ENCODE measurements around the gene PPFIBP1. TPM values are rescaled to one million over a fixed set of nuclear protein-coding genes. Genes with fewer than 3 reads are reported as not detected.

The PPFIBP1 gene
- total RNA-seq, 2 experiments from 2014 or later = 5.4 to 23.2 TPM

DNA sequence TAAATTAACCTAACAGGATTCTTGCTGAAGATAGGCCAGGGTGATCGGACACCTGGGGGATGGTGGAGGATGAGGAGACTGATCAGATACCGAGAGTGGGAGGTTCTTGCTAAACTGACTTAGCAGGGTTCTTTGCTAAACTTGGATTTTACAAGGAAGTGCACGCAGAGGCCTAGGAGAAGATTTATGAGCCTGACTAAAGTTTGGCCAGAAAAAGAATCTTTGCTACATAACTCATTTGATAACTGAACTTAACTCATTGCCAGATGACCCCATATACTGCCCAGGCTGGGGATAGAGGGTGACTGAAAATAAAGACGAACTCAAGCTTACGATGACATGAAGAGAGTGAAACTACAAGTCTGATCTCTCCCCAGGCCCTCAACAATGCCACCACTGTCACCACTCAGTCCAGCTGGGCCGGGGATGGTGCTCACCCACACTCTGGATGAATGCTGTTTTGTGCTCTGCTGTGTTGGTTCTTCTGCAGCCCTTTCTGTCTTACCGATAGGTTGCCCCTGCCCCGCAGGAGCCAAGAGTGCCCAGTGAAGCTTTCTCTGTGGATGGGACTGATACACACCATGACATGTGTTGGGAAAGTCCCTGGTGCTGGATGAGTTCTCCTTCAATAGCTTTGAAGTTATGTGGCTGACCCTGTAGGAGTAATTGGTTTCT, 29.0 kb downstream of the PPFIBP1 start:
- Mint-ChIP-seq H3K36me3 (no peaks in the 10 kb centered on the region), H3K27me3 (peaks cover 66% of the 10 kb centered on the region), H3K4me3 (no peak overlapping the region), H3K4me1 (peaks cover 9% of the 10 kb centered on the region), H3K27ac (no peak overlapping the region), H3K9me3 (ENCODE audit: low read depth) (no peaks in the 10 kb centered on the region)
- ATAC-seq (no peak), DNase-seq (no peak)
- CTCF ChIA-PET = interaction anchor here (1.1 to 1.5 kb wide), 2 partner anchors 9 to 18 kb away, joined by 3 read pairs; no protein-coding TSS in a partner anchor

DNA sequence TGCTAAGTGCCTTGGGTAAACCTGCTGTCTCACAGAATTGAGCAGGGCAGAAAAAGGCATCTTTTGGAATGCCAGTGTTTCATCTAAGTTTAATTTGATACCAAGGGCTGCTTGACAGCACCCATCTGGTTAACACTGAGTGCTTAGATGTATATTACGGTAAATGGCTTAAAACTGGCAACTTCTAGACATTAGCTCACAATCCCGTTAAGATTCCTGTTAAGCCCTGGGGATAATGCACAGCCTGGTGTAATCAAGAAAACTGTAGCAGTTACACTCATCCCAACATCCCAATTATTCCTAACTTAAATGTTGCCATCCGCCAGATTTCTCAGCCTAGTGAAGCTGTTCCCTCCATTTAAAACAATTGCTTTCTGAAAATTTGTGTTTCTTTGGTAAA, 29.9 kb downstream of the PPFIBP1 start:
- CTCF ChIA-PET = no interaction called here
- no peak overlapping the region for H3K4me3 Mint-ChIP-seq
- no peaks in the 10 kb centered on the region for H3K36me3 Mint-ChIP-seq
- peaks cover 9% of the 10 kb centered on the region for H3K4me1 Mint-ChIP-seq
- H3K9me3 Mint-ChIP-seq (ENCODE audit: low read depth) = no peaks in the 10 kb centered on the region
- no peak for DNase-seq
- peaks cover 63% of the 10 kb centered on the region for H3K27me3 Mint-ChIP-seq
- no peak for ATAC-seq
- H3K27ac Mint-ChIP-seq = no peak overlapping the region

DNA sequence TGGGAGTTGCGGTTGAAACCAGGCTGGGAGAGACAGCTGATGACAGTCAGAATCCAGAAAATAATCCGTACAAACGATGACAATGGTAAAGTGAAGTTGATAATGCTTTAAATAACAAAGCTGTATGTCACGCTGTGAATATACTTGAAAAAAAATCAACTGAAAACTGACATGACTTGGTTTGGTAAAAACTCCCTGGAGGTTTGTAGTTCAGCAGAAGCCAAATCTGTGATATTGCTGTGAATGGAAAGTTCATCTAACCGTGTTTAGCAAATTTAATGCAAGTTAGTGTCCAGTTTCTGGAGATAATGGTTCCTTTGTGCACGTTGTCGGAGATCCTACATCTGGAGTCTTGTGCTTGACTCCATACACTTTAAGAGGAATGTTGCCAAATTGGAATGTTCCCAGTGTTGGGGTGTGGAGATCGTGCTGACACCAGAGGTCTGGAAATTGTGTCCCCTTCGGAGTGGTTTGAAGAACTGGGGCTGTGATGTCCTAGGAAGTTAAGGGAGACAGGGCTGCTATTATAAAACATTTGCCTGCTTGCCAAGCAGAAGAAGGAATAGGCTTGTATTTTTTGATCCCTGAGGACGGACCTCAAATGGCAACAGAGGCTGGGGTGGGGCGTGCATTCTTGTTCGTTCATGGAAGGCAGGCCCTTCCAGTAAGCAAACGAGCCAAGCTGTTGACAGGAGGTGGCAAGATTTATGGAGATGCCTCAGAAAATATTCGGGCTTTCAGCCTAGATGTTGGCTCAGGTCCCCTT, 30.6 kb downstream of the PPFIBP1 start:
- DNase-seq (no peak), ATAC-seq (no peak)
- Mint-ChIP-seq H3K27ac (no peak overlapping the region), H3K4me1 (peaks cover 9% of the 10 kb centered on the region), H3K9me3 (ENCODE audit: low read depth) (no peaks in the 10 kb centered on the region), H3K27me3 (peaks cover 58% of the 10 kb centered on the region), H3K36me3 (no peaks in the 10 kb centered on the region), H3K4me3 (no peak overlapping the region)
- CTCF ChIA-PET = no interaction called here

DNA sequence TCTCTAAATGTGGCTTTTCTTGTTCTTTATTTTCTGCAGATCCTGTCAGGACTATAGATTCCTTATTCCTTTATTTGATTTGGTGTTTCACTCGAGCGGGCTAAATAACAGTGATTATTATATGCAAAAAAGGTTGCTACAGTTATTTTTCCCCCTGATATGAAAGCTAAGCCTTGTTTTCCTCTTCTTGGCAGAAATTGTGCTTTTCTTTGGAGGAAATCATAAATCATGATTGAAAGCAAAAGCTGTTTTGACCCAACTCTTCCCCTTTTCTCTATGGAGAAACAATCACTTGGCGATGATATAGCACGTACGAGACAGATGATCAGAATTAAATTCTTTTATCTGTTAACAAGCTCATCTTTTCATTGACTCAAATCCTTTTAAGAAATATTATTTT, 31.4 kb downstream of the PPFIBP1 start:
- H3K36me3 Mint-ChIP-seq = no peaks in the 10 kb centered on the region
- peaks cover 58% of the 10 kb centered on the region for H3K27me3 Mint-ChIP-seq
- peaks cover 9% of the 10 kb centered on the region for H3K4me1 Mint-ChIP-seq
- no peaks in the 10 kb centered on the region for H3K9me3 Mint-ChIP-seq (ENCODE audit: low read depth)
- no peak overlapping the region for H3K4me3 Mint-ChIP-seq
- H3K27ac Mint-ChIP-seq = no peak overlapping the region
- no peak for DNase-seq
- CTCF ChIA-PET = no interaction called here
- ATAC-seq = no peak

DNA sequence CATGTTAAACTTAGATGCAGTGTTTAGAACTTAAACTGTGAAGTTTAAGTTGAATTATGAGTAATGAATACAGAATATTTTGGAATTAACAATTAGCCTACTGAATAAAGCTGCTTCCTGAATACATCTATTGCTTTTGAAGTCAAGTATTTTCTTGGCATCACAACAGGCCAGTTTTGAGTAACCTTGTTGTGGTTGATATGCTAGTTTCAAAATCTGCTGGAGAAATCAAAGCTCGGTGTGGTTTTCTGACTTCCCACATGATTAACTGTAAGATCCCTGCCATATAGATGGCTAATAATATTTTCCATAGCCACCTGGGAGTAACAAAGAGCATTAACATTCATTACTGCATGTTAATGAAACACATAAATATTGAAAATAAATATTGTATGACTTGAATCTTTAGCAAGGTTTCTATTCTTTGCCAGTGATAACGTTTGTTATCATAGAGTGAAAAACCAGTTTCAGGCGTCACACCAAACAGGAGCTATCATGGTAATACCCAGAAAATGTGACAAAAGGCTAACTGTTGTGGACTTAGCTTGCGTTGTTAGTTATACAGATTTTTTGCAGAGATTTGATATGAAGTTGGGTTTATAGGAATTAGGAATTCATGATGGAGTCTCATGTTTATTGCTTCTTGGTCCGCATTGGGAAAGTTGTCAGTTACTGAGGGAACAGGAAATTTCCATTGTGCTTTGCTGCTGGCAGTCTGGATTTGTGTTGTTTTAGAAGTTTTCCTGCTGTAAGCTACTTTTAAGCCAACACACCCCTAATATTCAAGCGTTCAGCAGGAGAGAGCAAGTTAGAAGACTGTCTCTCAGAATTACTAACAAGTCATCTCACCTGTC, 32.1 kb downstream of the PPFIBP1 start:
- ATAC-seq = no peak
- CTCF ChIA-PET = interaction anchor here (1.0 kb wide), 2 partner anchors 94 to 120 kb away, joined by 3 read pairs; no protein-coding TSS in a partner anchor
- Mint-ChIP-seq H3K27me3 (peaks cover 61% of the 10 kb centered on the region), H3K27ac (no peak overlapping the region), H3K36me3 (no peaks in the 10 kb centered on the region), H3K4me3 (no peak overlapping the region), H3K4me1 (peaks cover 9% of the 10 kb centered on the region), H3K9me3 (ENCODE audit: low read depth) (no peaks in the 10 kb centered on the region)
- no peak for DNase-seq

DNA sequence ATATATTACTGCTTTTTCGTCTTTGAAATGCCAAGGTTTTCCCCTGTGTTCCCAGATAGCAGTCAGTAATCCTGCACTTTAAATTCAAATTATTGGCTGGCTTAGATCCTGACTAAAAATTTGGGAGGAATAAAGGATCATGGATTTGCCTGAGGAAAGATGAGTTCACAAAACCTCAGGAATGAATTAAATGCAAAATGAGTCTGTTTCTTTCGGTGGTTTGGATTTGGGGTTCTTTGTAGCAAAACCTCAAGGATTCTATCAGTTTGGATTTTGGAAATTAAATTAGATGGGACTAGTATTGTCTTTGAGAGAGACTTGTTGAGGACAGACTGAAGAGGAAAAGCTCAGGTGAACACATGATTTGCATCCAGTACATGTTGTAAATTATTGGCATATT, 36.1 kb downstream of the PPFIBP1 start:
- H3K4me3 Mint-ChIP-seq = no peak overlapping the region
- H3K36me3 Mint-ChIP-seq = no peaks in the 10 kb centered on the region
- CTCF ChIA-PET = no interaction called here
- DNase-seq = no peak
- ATAC-seq = no peak
- no peaks in the 10 kb centered on the region for H3K9me3 Mint-ChIP-seq (ENCODE audit: low read depth)
- no peak overlapping the region for H3K27ac Mint-ChIP-seq
- H3K4me1 Mint-ChIP-seq = peaks cover 9% of the 10 kb centered on the region
- peaks cover 41% of the 10 kb centered on the region for H3K27me3 Mint-ChIP-seq

DNA sequence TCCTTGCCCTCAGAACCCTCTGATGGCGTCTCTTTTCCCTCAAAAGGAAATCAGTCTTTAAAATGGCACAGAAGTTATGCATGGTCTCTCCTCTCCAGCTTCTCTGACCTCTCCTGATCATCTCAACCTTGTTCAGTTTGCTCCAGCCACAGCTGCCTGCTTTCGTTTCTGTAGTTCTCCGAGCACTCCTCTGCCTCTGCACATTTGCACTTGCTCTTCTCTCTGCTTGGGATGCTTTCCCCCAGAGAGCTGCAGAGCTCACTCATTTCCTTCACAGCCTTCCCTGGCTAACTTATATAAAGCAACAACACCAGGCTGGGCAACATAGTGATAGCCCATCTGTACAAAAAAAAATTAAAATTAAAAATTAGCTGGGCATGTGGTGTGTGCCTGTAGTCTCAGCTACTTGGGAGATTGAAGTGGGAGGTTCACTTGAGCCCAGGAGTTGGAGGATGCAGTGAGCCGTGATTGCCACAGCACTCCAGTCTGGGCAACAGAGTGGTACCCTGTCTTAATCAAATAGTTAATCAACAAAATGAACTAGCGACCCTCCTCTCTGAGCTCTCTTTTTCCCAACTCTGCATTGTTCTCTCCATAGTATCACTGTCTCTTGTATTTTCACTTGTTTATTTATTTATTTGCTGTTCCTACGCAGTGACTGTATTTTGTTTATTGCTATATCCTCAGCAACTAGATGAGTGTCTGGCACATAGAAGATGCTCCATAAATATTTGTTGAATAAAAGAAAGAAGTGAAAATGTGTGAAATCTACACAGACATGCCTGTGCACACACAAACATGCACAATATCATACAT, 37.7 kb downstream of the PPFIBP1 start:
- no peaks in the 10 kb centered on the region for H3K4me1 Mint-ChIP-seq
- CTCF ChIA-PET = interaction anchor here (0.7 to 1.0 kb wide), 2 partner anchors 10 to 11 kb away, joined by 3 read pairs; no protein-coding TSS in a partner anchor

DNA sequence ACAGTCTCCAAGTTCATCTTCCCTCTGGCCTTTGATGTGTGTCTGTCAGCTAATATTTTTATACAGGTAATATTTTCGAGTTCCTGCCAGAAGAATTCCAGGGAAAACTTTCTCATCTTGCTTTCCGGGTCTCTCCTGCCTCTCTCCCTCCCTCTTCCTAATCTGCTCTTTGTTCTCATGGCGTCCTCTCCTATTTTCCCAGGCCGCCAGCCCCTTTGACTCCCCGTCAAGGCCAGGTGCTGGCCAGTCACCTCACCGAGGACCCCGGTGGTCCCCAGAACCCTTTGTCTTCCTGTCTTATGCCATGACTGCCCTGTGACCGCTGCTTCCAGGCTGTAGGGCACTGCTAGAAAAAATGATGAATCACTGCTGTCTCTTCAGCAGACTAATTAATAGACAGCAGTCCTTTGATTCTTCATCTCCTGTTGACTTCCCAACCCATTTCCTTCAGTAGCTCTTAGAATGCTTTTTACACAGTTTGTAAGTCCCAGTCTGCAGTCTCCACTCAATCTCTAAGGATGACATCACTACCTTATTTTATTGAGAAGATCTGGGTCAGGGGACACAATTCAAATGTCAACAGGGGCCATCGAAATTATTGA, 40.7 kb downstream of the PPFIBP1 start:
- H3K4me3 Mint-ChIP-seq = no peak overlapping the region
- no peaks in the 10 kb centered on the region for H3K9me3 Mint-ChIP-seq (ENCODE audit: low read depth)
- H3K4me1 Mint-ChIP-seq = no peaks in the 10 kb centered on the region
- DNase-seq (no peak), ATAC-seq (no peak)
- no peak overlapping the region for H3K27ac Mint-ChIP-seq
- H3K27me3 Mint-ChIP-seq = peaks cover 40% of the 10 kb centered on the region
- CTCF ChIA-PET = no interaction called here
- H3K36me3 Mint-ChIP-seq = no peaks in the 10 kb centered on the region

More for the DNA sequence above, 37.7 kb downstream of the PPFIBP1 start:
- Mint-ChIP-seq H3K4me3 (no peak overlapping the region), H3K27me3 (peaks cover 39% of the 10 kb centered on the region), H3K9me3 (ENCODE audit: low read depth) (no peaks in the 10 kb centered on the region), H3K27ac (peak overlapping the region; percentile 12), H3K36me3 (no peaks in the 10 kb centered on the region)
- DNase-seq (no peak), ATAC-seq (no peak)

DNA sequence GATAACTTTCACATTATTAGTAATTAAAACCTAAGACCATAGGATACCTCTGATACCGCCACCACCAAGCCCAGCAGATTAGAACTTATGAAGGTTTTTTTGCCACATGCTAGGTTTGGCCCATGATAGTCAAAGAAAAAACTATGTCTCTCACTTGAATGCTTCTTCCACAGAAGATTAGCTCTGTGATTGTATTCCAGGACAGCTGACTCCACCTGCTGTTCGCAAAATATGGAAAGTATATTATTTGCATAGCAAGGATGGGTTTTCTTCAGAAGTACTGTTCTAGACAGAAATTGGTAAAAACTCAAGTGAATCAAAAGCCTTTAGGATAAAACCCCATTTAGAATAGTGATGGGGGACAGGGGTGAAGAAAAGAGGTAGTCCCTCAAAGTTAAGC, 42.2 kb downstream of the PPFIBP1 start:
- Mint-ChIP-seq H3K36me3 (no peaks in the 10 kb centered on the region), H3K27me3 (peaks cover 34% of the 10 kb centered on the region), H3K4me3 (no peak overlapping the region), H3K9me3 (ENCODE audit: low read depth) (no peaks in the 10 kb centered on the region), H3K27ac (no peak overlapping the region), H3K4me1 (no peaks in the 10 kb centered on the region)
- CTCF ChIA-PET = no interaction called here
- DNase-seq = no peak
- ATAC-seq = no peak

DNA sequence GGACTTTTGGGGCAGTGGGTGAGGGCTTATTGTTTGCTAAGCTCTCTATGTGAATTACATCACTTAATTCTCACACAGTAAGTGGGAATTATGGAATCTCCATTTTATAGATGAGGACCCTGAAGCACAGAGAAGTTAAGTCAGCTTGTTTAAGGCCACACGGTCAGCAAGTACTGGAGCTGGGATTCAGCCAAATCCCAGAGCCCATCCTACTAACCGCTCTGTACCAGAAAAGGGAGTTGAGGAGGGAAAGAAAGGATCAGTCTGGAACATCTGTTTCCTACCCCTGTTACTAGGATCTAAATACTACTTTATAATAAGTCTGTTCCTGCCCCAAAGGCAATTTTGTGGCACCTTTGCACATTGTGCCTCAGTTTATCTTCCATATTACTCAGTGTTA, 42.6 kb downstream of the PPFIBP1 start:
- no peaks in the 10 kb centered on the region for H3K36me3 Mint-ChIP-seq
- peaks cover 34% of the 10 kb centered on the region for H3K27me3 Mint-ChIP-seq
- no peaks in the 10 kb centered on the region for H3K4me1 Mint-ChIP-seq
- H3K9me3 Mint-ChIP-seq (ENCODE audit: low read depth) = no peaks in the 10 kb centered on the region
- H3K4me3 Mint-ChIP-seq = no peak overlapping the region
- no peak for DNase-seq
- CTCF ChIA-PET = no interaction called here
- no peak for ATAC-seq
- H3K27ac Mint-ChIP-seq = no peak overlapping the region

DNA sequence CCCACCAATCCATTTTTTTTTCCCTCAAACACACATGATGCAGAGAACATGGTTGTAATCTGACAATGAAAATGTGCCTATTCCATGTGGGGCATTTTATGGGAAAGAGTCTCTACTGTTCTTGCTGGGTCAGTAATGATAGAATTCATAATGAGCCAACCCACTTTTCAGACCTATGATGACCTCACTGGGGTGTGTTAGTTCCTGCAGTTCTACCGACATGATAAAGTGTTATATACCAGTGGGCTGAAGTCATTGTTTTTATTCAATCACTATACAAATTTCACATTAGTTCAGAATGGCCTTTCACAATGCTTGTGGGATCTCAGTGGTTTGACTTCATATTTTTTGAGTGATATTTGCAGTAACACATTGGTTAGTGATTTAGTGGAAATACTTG, 47.5 kb downstream of the PPFIBP1 start:
- no peak overlapping the region for H3K4me3 Mint-ChIP-seq
- peaks cover 21% of the 10 kb centered on the region for H3K27me3 Mint-ChIP-seq
- DNase-seq = no peak
- no peaks in the 10 kb centered on the region for H3K9me3 Mint-ChIP-seq (ENCODE audit: low read depth)
- H3K27ac Mint-ChIP-seq = no peak overlapping the region
- ATAC-seq = no peak
- peaks cover 2% of the 10 kb centered on the region for H3K4me1 Mint-ChIP-seq
- CTCF ChIA-PET = no interaction called here
- no peaks in the 10 kb centered on the region for H3K36me3 Mint-ChIP-seq

DNA sequence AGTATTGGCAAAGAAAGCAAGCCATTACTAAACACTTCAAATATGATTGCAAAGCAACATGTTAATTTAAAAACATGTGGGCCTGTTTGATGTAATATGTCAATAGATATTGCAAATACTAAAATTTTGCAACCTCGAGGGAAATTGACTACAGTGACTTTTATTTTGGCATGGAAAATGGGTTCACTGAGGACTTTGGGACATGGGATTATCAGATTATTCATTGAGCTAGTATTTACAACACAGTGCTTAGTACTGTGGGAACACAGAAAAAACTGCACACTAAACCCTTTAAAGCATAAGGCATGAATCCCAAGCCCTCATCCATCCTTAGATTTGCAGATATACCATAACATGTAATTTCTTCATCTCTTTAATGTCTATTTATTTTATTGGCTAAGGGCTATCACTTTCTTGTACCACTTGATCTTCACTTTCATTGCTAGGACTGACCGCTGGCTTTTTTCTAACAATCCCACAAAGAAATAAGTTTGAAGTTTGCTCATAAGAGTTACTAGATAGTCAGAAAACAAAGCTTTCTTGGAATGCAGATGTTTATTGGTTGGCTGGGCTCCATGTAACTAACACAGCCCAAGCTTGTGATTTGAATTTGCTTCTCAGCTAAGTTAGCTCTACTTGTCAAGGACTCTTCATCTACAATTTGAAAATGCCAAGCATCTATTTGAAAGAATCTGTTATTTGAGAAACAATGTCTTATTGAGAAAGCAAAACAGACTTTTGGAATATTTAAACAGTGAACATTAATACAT, 48.7 kb downstream of the PPFIBP1 start:
- no peak overlapping the region for H3K4me3 Mint-ChIP-seq
- CTCF ChIA-PET = no interaction called here
- peaks cover 14% of the 10 kb centered on the region for H3K27me3 Mint-ChIP-seq
- ATAC-seq = no peak
- no peak overlapping the region for H3K27ac Mint-ChIP-seq
- H3K9me3 Mint-ChIP-seq (ENCODE audit: low read depth) = no peaks in the 10 kb centered on the region
- no peak for DNase-seq
- H3K36me3 Mint-ChIP-seq = no peaks in the 10 kb centered on the region
- H3K4me1 Mint-ChIP-seq = peaks cover 2% of the 10 kb centered on the region
